ENCODE results near the gene CCDC91. TPM values are rescaled to one million over a fixed set of nuclear protein-coding genes. Genes with fewer than 3 reads are reported as not detected.

CCDC91 gene
- total RNA-seq, 1 donor from 2014 or later: 76.6 TPM

DNA sequence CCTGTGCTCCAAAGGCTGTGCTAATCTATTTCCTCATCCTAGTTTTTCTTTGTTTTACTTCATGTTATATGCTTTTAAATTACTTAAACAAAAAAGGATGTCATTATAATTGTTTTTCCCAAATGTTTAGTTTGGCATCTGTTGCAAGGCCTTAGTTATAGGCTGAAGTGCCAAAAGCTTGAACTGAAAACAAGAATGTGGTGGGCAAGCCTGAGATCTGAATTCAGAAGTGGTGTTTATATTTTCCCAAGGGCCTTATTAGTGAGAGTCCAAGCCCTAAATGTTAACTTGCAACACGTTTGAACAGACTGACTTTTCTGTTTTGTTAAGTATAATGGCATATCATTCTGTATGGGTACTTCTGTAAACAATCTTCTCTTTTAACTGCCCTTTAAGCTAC, 326.8 kb downstream of the CCDC91 start:
- no peaks in the 10 kb centered on the region for H3K36me3 ChIP-seq
- no peak for TF ChIP-seq POLR2AphosphoS5 (IDR thresholded peaks at IDR 0.05; ENCODE audit: insufficient read depth in 1 of 2, low read depth in 1 of 2)
- no peak for TF ChIP-seq POLR2A (IDR thresholded peaks at IDR 0.05)
- no peaks in the 10 kb centered on the region for H3K9me3 ChIP-seq
- H3K27me3 ChIP-seq: no peaks in the 10 kb centered on the region
- H3K27ac ChIP-seq: no peak overlapping the region
- intact Hi-C loops (cut with DNase I): no loop called here
- DNase-seq (ENCODE audit: extremely low spot score in 2 of 2): no peak
- H3K4me1 ChIP-seq: no peaks in the 10 kb centered on the region
- H3K4me3 ChIP-seq: no peak overlapping the region

DNA sequence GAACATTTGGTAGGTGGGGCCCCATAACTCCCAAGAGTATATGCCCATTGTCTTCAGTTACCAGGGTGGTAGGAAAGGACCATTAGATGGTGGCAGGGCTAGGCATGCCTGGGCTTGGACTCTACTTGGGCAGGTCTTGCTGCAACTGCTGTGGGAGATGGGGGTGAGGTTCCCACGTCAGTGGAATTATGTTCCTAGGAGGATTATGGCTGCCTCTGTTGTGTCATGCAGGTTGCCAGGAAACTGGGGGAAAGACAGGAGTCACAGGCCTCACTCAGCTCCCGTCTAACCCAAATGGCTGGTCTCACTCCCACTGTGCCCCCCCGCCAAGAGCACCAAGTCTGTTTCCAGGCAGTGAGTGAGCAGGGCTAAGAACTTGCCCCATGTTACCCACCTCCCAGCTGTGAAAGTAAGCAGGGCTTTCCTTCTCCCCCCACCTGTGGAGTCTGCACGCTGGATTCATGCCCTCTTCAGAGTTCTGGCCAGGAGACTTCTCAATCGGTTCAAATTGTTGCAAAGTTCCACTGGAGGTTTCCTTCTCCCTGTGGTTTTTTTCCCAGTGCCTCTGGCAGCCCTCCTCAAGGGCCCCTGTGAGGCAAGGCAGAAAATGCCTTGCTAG, 337.5 kb downstream of the CCDC91 start:
- H3K4me1 ChIP-seq: no peaks in the 10 kb centered on the region
- H3K27me3 ChIP-seq: no peaks in the 10 kb centered on the region
- H3K9me3 ChIP-seq: no peaks in the 10 kb centered on the region
- TF ChIP-seq POLR2A (IDR thresholded peaks at IDR 0.05) (no peak), POLR2AphosphoS5 (IDR thresholded peaks at IDR 0.05; ENCODE audit: insufficient read depth in 1 of 2, low read depth in 1 of 2) (no peak)
- TF ChIP-seq, protein P1, sequence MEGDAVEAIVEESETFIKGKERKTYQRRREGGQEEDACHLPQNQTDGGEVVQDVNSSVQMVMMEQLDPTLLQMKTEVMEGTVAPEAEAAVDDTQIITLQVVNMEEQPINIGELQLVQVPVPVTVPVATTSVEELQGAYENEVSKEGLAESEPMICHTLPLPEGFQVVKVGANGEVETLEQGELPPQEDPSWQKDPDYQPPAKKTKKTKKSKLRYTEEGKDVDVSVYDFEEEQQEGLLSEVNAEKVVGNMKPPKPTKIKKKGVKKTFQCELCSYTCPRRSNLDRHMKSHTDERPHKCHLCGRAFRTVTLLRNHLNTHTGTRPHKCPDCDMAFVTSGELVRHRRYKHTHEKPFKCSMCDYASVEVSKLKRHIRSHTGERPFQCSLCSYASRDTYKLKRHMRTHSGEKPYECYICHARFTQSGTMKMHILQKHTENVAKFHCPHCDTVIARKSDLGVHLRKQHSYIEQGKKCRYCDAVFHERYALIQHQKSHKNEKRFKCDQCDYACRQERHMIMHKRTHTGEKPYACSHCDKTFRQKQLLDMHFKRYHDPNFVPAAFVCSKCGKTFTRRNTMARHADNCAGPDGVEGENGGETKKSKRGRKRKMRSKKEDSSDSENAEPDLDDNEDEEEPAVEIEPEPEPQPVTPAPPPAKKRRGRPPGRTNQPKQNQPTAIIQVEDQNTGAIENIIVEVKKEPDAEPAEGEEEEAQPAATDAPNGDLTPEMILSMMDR (IDR thresholded peaks at IDR 0.05): no peak
- no peak for DNase-seq (ENCODE audit: extremely low spot score in 2 of 2)
- H3K4me3 ChIP-seq: no peak overlapping the region
- H3K27ac ChIP-seq: no peak overlapping the region
- intact Hi-C loops (cut with DNase I): no loop called here
- H3K36me3 ChIP-seq: no peaks in the 10 kb centered on the region

DNA sequence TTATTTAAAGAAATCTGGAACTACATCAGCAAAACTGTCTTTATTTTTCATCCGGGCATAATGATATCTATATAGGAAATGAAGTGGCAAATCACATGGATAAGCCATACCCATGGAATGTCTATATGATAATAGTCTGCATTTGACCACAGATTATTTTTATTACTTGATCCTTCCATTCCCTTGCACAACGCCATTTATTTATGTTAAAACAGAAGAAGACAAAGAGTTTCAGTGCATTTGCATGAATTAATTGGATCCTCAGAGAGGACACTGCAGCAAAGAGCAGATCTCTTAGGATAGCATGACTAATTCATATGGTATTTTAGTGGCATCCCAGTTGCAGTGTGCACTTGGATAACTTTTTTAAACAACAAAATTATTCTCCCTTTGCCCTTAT, 345.0 kb downstream of the CCDC91 start:
- H3K27ac ChIP-seq: no peak overlapping the region
- no peak for DNase-seq (ENCODE audit: extremely low spot score in 2 of 2)

DNA sequence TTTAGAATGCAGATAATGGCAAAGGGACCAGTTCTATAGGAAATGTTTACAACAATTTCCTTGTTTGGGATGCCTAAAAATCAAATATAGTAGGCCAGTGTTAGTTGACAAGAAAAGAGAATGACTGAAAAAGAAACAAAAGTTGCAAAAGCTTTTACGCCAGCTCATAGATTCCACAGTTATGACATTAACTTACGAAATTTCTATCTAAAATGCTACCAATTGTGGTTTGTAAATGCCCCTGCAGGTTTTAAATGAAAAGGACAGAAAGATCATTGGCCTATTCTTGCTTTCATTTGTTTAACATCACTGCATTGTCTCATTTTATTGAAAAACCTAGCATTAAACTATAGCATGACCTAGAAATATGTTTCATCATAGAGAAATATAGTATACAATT, 345.8 kb downstream of the CCDC91 start:
- H3K27ac ChIP-seq: no peak overlapping the region
- intact Hi-C loops (cut with DNase I): no loop called here
- DNase-seq (ENCODE audit: extremely low spot score in 2 of 2): no peak
- no peaks in the 10 kb centered on the region for H3K27me3 ChIP-seq
- no peak overlapping the region for H3K4me3 ChIP-seq
- TF ChIP-seq, protein P1 (IDR thresholded peaks at IDR 0.05): no peak
- no peak for TF ChIP-seq POLR2A (IDR thresholded peaks at IDR 0.05)
- no peak for TF ChIP-seq POLR2AphosphoS5 (IDR thresholded peaks at IDR 0.05; ENCODE audit: insufficient read depth in 1 of 2, low read depth in 1 of 2)
- H3K36me3 ChIP-seq: no peaks in the 10 kb centered on the region
- no peaks in the 10 kb centered on the region for H3K9me3 ChIP-seq
- H3K4me1 ChIP-seq: peaks cover 11% of the 10 kb centered on the region

More for the DNA sequence above, 345.0 kb downstream of the CCDC91 start:
- Histone ChIP-seq H3K36me3 (no peaks in the 10 kb centered on the region), H3K4me1 (peaks cover 7% of the 10 kb centered on the region), H3K4me3 (no peak overlapping the region), H3K9me3 (no peaks in the 10 kb centered on the region), H3K27me3 (no peaks in the 10 kb centered on the region)
- intact Hi-C loops (cut with DNase I): no loop called here
- TF ChIP-seq, protein P1 (IDR thresholded peaks at IDR 0.05): no peak

DNA sequence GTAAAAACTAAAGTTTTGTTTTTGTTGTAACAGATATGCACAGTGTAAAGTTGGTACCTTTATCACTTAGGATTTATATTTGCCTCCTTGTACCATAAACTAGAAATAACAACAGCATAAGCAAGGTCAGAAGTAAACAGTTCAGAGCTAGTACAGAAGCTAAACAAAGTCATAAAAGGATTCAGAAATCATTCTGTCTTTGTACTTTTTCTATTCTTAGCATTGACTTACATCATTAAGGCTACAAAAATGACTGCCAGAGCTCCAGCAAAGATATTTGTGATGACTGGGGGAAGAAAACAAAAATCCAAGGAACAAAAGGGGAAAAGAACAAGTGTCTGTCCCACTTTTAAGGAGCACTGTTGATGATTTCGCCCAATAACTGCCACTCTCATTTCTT, 347.2 kb downstream of the CCDC91 start:
- TF ChIP-seq POLR2AphosphoS5 (IDR thresholded peaks at IDR 0.05; ENCODE audit: insufficient read depth in 1 of 2, low read depth in 1 of 2): no peak
- no peaks in the 10 kb centered on the region for H3K27me3 ChIP-seq

DNA sequence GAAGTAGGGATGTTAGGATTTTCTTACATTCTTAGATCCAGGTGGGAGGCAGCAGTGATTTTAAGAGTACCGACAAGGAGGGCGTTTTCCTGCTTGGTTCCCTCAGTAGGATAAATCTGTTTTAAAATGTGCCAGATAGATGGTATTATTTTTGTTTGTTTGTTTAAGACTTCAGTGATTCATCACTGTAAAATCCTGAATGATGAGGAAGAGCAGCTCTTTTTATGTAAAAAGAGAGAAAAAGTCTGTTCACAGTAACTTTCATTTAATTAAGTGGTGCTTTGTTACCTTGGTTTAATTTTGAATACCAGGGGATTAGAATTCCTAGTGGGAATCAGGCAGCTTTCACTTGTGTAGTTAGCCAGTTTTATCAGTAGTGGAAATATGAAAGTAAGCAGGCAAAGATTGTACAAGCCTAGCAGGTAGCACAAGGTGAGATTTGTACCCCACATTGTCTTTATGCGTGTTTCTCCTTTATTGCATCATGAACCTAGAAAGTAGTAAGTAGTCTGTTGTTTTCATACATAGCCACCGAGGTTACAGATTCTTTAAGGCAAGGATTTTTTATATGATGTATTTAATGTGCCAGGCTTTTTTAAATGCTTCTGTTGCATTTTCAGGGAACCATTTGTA, 349.6 kb downstream of the CCDC91 start:
- H3K27me3 ChIP-seq: no peaks in the 10 kb centered on the region
- H3K4me3 ChIP-seq: no peak overlapping the region
- H3K4me1 ChIP-seq: peaks cover 11% of the 10 kb centered on the region
- no peak for DNase-seq (ENCODE audit: extremely low spot score in 2 of 2)
- no peaks in the 10 kb centered on the region for H3K9me3 ChIP-seq
- no peaks in the 10 kb centered on the region for H3K36me3 ChIP-seq
- intact Hi-C loops (cut with DNase I): no loop called here
- TF ChIP-seq POLR2AphosphoS5 (IDR thresholded peaks at IDR 0.05; ENCODE audit: insufficient read depth in 1 of 2, low read depth in 1 of 2): no peak
- TF ChIP-seq, protein P1 (IDR thresholded peaks at IDR 0.05): no peak
- TF ChIP-seq POLR2A (IDR thresholded peaks at IDR 0.05): no peak
- no peak overlapping the region for H3K27ac ChIP-seq

More for the DNA sequence above, 347.2 kb downstream of the CCDC91 start:
- Histone ChIP-seq H3K27ac (peak overlapping the region; percentile 37), H3K4me1 (peaks cover 11% of the 10 kb centered on the region), H3K36me3 (no peaks in the 10 kb centered on the region), H3K9me3 (no peaks in the 10 kb centered on the region), H3K4me3 (no peak overlapping the region)
- intact Hi-C loops (cut with DNase I): no loop called here
- no peak for DNase-seq (ENCODE audit: extremely low spot score in 2 of 2)

All from vagina (tissue), 2 donors.